ENCODE measurements around the gene MTO1.

MTO1 gene

GRCh38 chr6:73511796-73512195 lies 50.3 kb downstream of the MTO1 start:
- no peaks in the 10 kb centered on the region for H3K9me3 ChIP-seq (ENCODE audit: control insufficient read depth, insufficient read depth, low read depth, low read length)
- CTCF ChIA-PET = interaction anchor here (0.6 to 2.7 kb wide), 2 partner anchors 65 to 141 kb away, joined by 3 to 16 read pairs; partner anchors contain the start of gene SLC17A5
- no peaks in the 10 kb centered on the region for H3K4me1 ChIP-seq (ENCODE audit: control insufficient read depth, insufficient read depth, low read length)
- no peak for TF ChIP-seq ZNF280D (tag by site-specific recombination; IDR thresholded peaks at IDR 0.05)
- no peak for TF ChIP-seq ZNF19 (tag by site-specific recombination; IDR thresholded peaks at IDR 0.05; ENCODE audit: low read depth)
- TF ChIP-seq ZBTB7A (tag by site-specific recombination; IDR thresholded peaks at IDR 0.05; ENCODE audit: low read depth) = no peak
- no peak for TF ChIP-seq ZFP37 (tag by site-specific recombination; IDR thresholded peaks at IDR 0.05)
- H3K27ac ChIP-seq (ENCODE audit: extremely low read depth, low read depth, low read length) = no peak overlapping the region
- peaks cover 14 to 29% of the 10 kb centered on the region in 2 experiments; a peak in 2 of 3 replicates for H3K36me3 ChIP-seq (ENCODE audit: control insufficient read depth in 2 of 2, insufficient read depth in 1 of 2, low read length in 2 of 2)
- POLR2A ChIA-PET = interaction anchor here (0.7 to 5.0 kb wide), 5 partner anchors 9 to 1773 kb away, joined by 3 to 37 read pairs (median 14); partner anchors contain the start of genes EEF1A1 and SLC17A5
- no peak overlapping the region for H3K4me3 ChIP-seq (ENCODE audit: low read depth, low read length)

GRCh38 chr6:73513496-73513854 lies 51.9 kb downstream of the MTO1 start:
- no peaks in the 10 kb centered on the region for H3K9me3 ChIP-seq (ENCODE audit: control insufficient read depth, insufficient read depth, low read depth, low read length)
- peak; percentile 73 for TF ChIP-seq PRDM6 (tag by site-specific recombination; IDR thresholded peaks at IDR 0.05)
- no peak for TF ChIP-seq ZBTB11 (tag by site-specific recombination; conservative IDR thresholded peaks at IDR 0.05; ENCODE audit: low read depth)
- CTCF ChIA-PET = interaction anchor here (0.5 to 6.9 kb wide), 6 partner anchors 9 to 1752 kb away, joined by 3 to 98 read pairs (median 5); partner anchors contain the start of gene SLC17A5
- H3K27ac ChIP-seq (ENCODE audit: extremely low read depth, low read depth, low read length) = no peak overlapping the region
- H3K4me1 ChIP-seq (ENCODE audit: control insufficient read depth, insufficient read depth, low read length) = no peaks in the 10 kb centered on the region
- H3K4me3 ChIP-seq (ENCODE audit: low read depth, low read length) = no peak overlapping the region
- POLR2A ChIA-PET = interaction anchor here (0.5 to 5.0 kb wide), 23 partner anchors 8 to 207 kb away, joined by 3 to 37 read pairs (median 4); partner anchors contain the start of genes EEF1A1, MTO1 and SLC17A5
- peaks cover 14 to 44% of the 10 kb centered on the region in 2 experiments; a peak in 2 of 3 replicates for H3K36me3 ChIP-seq (ENCODE audit: control insufficient read depth in 2 of 2, insufficient read depth in 1 of 2, low read length in 2 of 2)

- ChIA-PET POLR2A (interaction anchor here (0.7 to 3.8 kb wide), 13 partner anchors 9 to 1883 kb away, joined by 3 to 25 read pairs (median 5); partner anchors contain the start of gene SLC17A5), CTCF (interaction anchor here (1.3 to 6.9 kb wide), 5 partner anchors 11 to 138 kb away, joined by 3 to 98 read pairs (median 8); partner anchors contain the start of gene SLC17A5)
- no peak overlapping the region for H3K27ac ChIP-seq (ENCODE audit: extremely low read depth, low read depth, low read length)
- peaks cover 14 to 57% of the 10 kb centered on the region in 2 experiments; a peak in 2 of 3 replicates for H3K36me3 ChIP-seq (ENCODE audit: control insufficient read depth in 2 of 2, insufficient read depth in 1 of 2, low read length in 2 of 2)
- TF ChIP-seq ZNF768 (tag by site-specific recombination; IDR thresholded peaks at IDR 0.05) (no peak), ZNF18 (tag by site-specific recombination; IDR thresholded peaks at IDR 0.05) (0 out of 2 replicates have a peak, but pooled peaks have one; percentile 6), ZNF169 (tag by site-specific recombination; IDR thresholded peaks at IDR 0.05) (no peak), ZNF155 (tag by site-specific recombination; IDR thresholded peaks at IDR 0.05) (no peak), MYNN (tag by site-specific recombination; IDR thresholded peaks at IDR 0.05; ENCODE audit: borderline replicate concordance) (no peak), OVOL3 (tag by site-specific recombination; IDR thresholded peaks at IDR 0.05) (no peak), ZNF366 (tag by site-specific recombination; conservative IDR thresholded peaks at IDR 0.05) (no peak), KLF1 (tag by site-specific recombination; IDR thresholded peaks at IDR 0.05) (0 out of 2 replicates have a peak, but pooled peaks have one; percentile 6)
- H3K9me3 ChIP-seq (ENCODE audit: control insufficient read depth, insufficient read depth, low read depth, low read length) = no peaks in the 10 kb centered on the region
- H3K4me1 ChIP-seq (ENCODE audit: control insufficient read depth, insufficient read depth, low read length) = no peaks in the 10 kb centered on the region
- no peak overlapping the region for H3K4me3 ChIP-seq (ENCODE audit: low read depth, low read length)
Measured at GRCh38 chr6:73514746-73515110, 53.2 kb downstream of the MTO1 start.

All from HEK293 (cell line).